AG10803 (cell line): ENCODE results near the gene CACNA1C.

Experiments
- DNase-seq: peaks from one replicate; pipeline ENCODE4 v3.0.0; 2010; ENCODE audit warnings: low read depth
- H3K4me3 ChIP-seq: 2 replicates; pipeline ENCODE4 v1.5.1; 2011; ENCODE audit warnings: mild to moderate bottlenecking, low read length, control low read depth
- TF ChIP-seq, protein P1 (sequence below): conservative IDR thresholded peaks from 2 replicates; pipeline ENCODE4 v1.5.1; 2011; ENCODE audit warnings: mild to moderate bottlenecking, low read length, control low read depth, inconsistent platforms

CACNA1C gene

DNA sequence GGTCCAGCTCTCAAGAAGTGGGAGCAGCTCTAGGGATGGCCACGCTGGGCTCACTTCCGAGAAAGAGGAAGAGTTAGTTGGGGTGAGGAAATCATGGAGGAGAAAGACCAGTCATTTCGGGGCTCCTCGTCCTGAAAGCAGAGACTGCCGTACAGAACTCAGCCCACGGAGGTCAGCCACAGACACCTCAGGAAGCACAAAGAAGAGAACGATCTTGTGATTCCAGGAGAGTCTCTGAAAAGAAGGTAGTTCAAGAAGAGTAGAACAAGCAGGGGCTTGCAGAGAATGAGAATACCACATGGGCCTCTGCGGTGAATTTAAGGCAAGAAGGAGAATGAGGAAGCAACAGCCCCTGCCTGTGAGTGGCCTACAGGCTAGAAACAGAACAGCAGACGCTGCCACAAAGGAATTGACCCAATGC, 311.9 kb downstream of the CACNA1C start:
- TF ChIP-seq, protein P1, sequence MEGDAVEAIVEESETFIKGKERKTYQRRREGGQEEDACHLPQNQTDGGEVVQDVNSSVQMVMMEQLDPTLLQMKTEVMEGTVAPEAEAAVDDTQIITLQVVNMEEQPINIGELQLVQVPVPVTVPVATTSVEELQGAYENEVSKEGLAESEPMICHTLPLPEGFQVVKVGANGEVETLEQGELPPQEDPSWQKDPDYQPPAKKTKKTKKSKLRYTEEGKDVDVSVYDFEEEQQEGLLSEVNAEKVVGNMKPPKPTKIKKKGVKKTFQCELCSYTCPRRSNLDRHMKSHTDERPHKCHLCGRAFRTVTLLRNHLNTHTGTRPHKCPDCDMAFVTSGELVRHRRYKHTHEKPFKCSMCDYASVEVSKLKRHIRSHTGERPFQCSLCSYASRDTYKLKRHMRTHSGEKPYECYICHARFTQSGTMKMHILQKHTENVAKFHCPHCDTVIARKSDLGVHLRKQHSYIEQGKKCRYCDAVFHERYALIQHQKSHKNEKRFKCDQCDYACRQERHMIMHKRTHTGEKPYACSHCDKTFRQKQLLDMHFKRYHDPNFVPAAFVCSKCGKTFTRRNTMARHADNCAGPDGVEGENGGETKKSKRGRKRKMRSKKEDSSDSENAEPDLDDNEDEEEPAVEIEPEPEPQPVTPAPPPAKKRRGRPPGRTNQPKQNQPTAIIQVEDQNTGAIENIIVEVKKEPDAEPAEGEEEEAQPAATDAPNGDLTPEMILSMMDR = no peak
- no peak for DNase-seq

DNA sequence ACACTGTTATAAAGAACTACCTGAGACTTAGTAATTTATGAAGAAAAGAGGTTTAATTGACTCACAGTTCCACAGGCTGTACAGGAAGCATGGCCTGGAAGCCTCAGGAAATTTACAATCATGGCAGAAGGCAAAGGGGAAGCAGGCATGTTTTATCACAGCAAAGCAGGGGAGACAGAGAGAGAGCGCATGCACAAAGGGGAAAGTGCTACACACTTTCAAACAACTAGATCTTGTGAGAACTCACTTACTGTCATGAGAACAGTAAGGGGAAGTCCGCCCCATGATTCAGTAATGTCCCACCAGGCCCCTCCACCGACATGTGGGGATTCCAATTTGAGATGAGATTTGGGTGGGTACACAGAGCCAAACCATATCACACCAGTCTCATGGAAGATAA, 313.9 kb downstream of the CACNA1C start:
- no peak for DNase-seq
- TF ChIP-seq, protein P1 = no peak
- no peak overlapping the region for H3K4me3 ChIP-seq

More for the DNA sequence above, 311.9 kb downstream of the CACNA1C start:
- no peak overlapping the region for H3K4me3 ChIP-seq

DNA sequence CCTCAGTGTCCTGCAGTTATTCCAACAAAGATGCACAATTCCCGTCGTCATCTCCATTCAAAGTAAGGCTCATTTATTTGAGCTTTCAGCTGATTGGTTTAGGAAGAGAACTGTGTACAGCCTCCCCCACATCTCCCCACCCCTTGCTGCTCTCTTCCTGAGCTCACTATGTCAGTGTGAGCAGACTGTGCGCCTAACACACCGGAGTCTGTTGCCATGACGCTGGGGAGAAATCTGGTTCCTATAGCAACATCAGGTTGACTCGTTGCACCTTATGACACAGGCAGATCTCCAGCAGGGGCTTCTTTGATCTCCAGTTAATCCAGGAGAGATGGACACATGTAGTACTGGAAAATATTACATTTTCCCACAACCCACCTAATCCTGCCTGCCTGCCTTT, 319.4 kb downstream of the CACNA1C start:
- no peak for DNase-seq
- no peak overlapping the region for H3K4me3 ChIP-seq
- TF ChIP-seq, protein P1 = no peak

DNA sequence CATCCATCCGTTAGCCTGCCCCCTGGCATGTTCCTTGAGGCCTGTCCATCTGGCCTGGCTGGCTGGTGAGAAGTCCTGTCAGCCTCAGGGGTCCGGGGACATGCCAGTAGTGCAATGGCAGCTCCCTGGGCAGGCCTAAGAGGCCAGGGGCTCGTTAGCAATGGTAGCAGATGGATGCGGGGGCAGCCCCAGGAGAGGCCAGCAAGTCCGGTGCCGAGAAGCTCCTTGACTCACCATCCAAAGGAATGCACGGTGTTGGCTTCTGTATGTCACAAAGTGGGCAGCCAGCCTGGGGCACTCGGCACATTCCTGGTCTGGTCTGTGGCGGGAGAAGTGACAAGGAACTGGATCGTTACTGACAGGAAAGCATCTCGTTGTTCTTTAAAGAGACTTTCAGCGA, 319.9 kb downstream of the CACNA1C start:
- TF ChIP-seq, protein P1 = no peak
- DNase-seq = peak; percentile 38

DNA sequence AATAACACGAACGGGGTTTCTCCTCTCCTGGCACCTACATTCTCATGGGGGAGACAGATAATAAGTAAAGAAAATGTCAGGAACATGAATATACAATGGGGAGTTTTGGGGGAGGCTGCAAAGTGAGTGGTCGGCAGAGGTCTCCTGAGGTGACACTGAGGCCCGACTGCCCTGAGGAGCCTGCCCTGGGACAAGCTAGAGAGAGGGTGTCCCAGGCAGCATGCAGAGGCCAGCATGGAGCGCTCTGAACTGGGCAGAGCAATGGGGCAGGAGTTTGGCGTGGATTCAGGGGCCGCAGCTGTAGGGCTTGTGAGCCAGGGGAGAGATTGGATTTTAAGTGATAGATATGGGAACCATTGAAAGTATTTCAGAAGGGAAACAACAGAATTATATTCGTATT, 320.5 kb downstream of the CACNA1C start:
- DNase-seq = no peak
- H3K4me3 ChIP-seq = no peak overlapping the region
- TF ChIP-seq, protein P1 = no peak

More for the DNA sequence above, 319.9 kb downstream of the CACNA1C start:
- H3K4me3 ChIP-seq = no peak overlapping the region

GRCh38 chr12:2374092-2374906, 321.5 kb downstream of the CACNA1C start:
- TF ChIP-seq, protein P1 = no peak
- no peak overlapping the region for H3K4me3 ChIP-seq
- DNase-seq = peak; percentile 74

DNA sequence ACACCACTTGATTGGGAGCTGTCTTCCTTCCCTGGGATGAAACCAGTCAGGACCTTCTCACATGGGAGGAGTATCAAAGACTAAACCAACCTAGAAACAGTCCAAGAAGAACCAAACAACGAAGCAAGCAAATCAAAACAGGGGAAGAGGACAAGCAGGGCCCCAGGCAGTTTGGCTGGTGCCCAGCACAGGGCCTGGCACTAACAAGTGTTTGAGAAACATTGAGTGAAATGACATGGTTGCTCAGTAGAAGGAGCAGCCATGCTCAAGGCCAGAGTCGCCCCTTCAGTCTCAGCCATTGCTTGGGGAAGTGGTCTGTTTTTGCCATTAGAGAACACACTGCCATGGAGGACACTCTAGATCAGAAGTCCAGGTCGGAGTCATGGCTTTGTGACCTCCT, 323.1 kb downstream of the CACNA1C start:
- no peak for DNase-seq
- TF ChIP-seq, protein P1 = no peak
- H3K4me3 ChIP-seq = no peak overlapping the region
